ENCODE data around the gene GTF2H2. TPM values are rescaled to one million over a fixed set of nuclear protein-coding genes. Genes with fewer than 3 reads are reported as not detected.
A peak's percentile ranks its signal among the peaks of the same experiment; 100 is the strongest.
"Not testable (repeated sequence)": the region's sequence is repeated elsewhere in the genome, so short reads cannot be mapped to it uniquely, and the experiment has no call there.

The GTF2H2 gene
- total RNA-seq: 39.6 and 45.2 TPM in 2 replicates
- total RNA-seq (2013): 22.2 TPM
- polyA plus RNA-seq: 5.8 and 8.4 TPM in 2 replicates
- polyA minus RNA-seq: 7.0 TPM in 2 replicates

- CTCF ChIA-PET; H3K4me1 ChIP-seq (ENCODE audit: control insufficient read depth in 2 of 2, insufficient read depth in 2 of 2, low read length in 2 of 2): not testable (repeated sequence)
Observed at GRCh38 chr5:71067262-71067928, at the start of gene GTF2H2. Gene GTF2H2, minus strand, starts transcription at chr5:71067676. Its CDS starts 4,913 bp downstream, at chr5:71062763.

GRCh38 chr5:71109730-71110275, 42.3 kb upstream of the GTF2H2 start:
- H4K20me1 ChIP-seq (ENCODE audit: control insufficient read depth, insufficient read depth, low read length, poor library complexity, severe bottlenecking); H3K9me3 ChIP-seq (ENCODE audit: control extremely low read depth in 1 of 3, control insufficient read depth in 2 of 3, insufficient read depth in 1 of 3, low read length in 2 of 3); H3K4me3 Mint-ChIP-seq; H3K27me3 ChIP-seq (replicated peaks in 1 of 4; ENCODE audit: control extremely low read depth in 1 of 4, control insufficient read depth in 3 of 4, insufficient read depth in 4 of 4, low read length in 3 of 4); H3K4me2 ChIP-seq (replicated peaks; ENCODE audit: low read depth, low read length, poor library complexity, severe bottlenecking); H3K9me3 Mint-ChIP-seq (ENCODE audit: insufficient read depth); H3K36me3 ChIP-seq (replicated peaks in 1 of 2; ENCODE audit: control extremely low read depth in 1 of 2, control insufficient read depth in 1 of 2, extremely low read depth in 1 of 2, insufficient read depth in 2 of 2, low read length in 1 of 2); CTCF ChIA-PET; H3K4me1 ChIP-seq (ENCODE audit: control insufficient read depth in 2 of 2, insufficient read depth in 2 of 2, low read length in 2 of 2); H2AFZ ChIP-seq (ENCODE audit: insufficient read depth, low read depth, low read length, poor library complexity, severe bottlenecking); H3K27ac ChIP-seq (ENCODE audit: low read length in 2 of 2); H3K4me3 ChIP-seq (ENCODE audit: control extremely low read depth in 1 of 5, extremely low read depth in 1 of 5, insufficient read depth in 1 of 5, low read depth in 2 of 5, low read length in 4 of 5); intact Hi-C loops (cut with micrococcal nuclease); DNase-seq; H3K27me3 Mint-ChIP-seq; H3K4me1 Mint-ChIP-seq; ATAC-seq (ENCODE audit: low read depth); H3K79me2 ChIP-seq (ENCODE audit: control insufficient read depth, insufficient read depth, low read length); H3K9ac ChIP-seq (ENCODE audit: low read length); H3K27ac Mint-ChIP-seq; POLR2A ChIA-PET: not testable (repeated sequence)
- no CpG with 5 or more reads among the region's 12 CpGs for WGBS (ENCODE audit: insufficient coverage)

More at GRCh38 chr5:71067262-71067928, at the start of gene GTF2H2:
- DNase-seq; H3K36me3 ChIP-seq (replicated peaks in 1 of 2; ENCODE audit: control extremely low read depth in 1 of 2, control insufficient read depth in 1 of 2, extremely low read depth in 1 of 2, insufficient read depth in 2 of 2, low read length in 1 of 2); H4K20me1 ChIP-seq (ENCODE audit: control insufficient read depth, insufficient read depth, low read length, poor library complexity, severe bottlenecking); H3K27me3 ChIP-seq (replicated peaks in 1 of 4; ENCODE audit: control extremely low read depth in 1 of 4, control insufficient read depth in 3 of 4, insufficient read depth in 4 of 4, low read length in 3 of 4); H3K4me2 ChIP-seq (replicated peaks; ENCODE audit: low read depth, low read length, poor library complexity, severe bottlenecking); H3K4me3 ChIP-seq (ENCODE audit: control extremely low read depth in 1 of 5, extremely low read depth in 1 of 5, insufficient read depth in 1 of 5, low read depth in 2 of 5, low read length in 4 of 5); H3K79me2 ChIP-seq (ENCODE audit: control insufficient read depth, insufficient read depth, low read length); H3K4me1 Mint-ChIP-seq; intact Hi-C loops (cut with micrococcal nuclease); POLR2A ChIA-PET; H2AFZ ChIP-seq (ENCODE audit: insufficient read depth, low read depth, low read length, poor library complexity, severe bottlenecking); H3K9me3 Mint-ChIP-seq (ENCODE audit: insufficient read depth); H3K4me3 Mint-ChIP-seq; H3K9me3 ChIP-seq (ENCODE audit: control extremely low read depth in 1 of 3, control insufficient read depth in 2 of 3, insufficient read depth in 1 of 3, low read length in 2 of 3); H3K27ac ChIP-seq (ENCODE audit: low read length in 2 of 2); H3K27ac Mint-ChIP-seq; H3K27me3 Mint-ChIP-seq; H3K9ac ChIP-seq (ENCODE audit: low read length): not testable (repeated sequence)
- no CpG with 5 or more reads among the region's 46 CpGs for WGBS (ENCODE audit: insufficient coverage)
- peak; percentile 97 for ATAC-seq (ENCODE audit: low read depth)

- H4K20me1 ChIP-seq (ENCODE audit: control insufficient read depth, insufficient read depth, low read length, poor library complexity, severe bottlenecking); H3K36me3 ChIP-seq (replicated peaks in 1 of 2; ENCODE audit: control extremely low read depth in 1 of 2, control insufficient read depth in 1 of 2, extremely low read depth in 1 of 2, insufficient read depth in 2 of 2, low read length in 1 of 2); ATAC-seq (ENCODE audit: low read depth); H3K27me3 ChIP-seq (replicated peaks in 1 of 4; ENCODE audit: control extremely low read depth in 1 of 4, control insufficient read depth in 3 of 4, insufficient read depth in 4 of 4, low read length in 3 of 4); H3K9me3 ChIP-seq (ENCODE audit: control extremely low read depth in 1 of 3, control insufficient read depth in 2 of 3, insufficient read depth in 1 of 3, low read length in 2 of 3); H3K4me1 ChIP-seq (ENCODE audit: control insufficient read depth in 2 of 2, insufficient read depth in 2 of 2, low read length in 2 of 2); H2AFZ ChIP-seq (ENCODE audit: insufficient read depth, low read depth, low read length, poor library complexity, severe bottlenecking); CTCF ChIA-PET; H3K4me3 ChIP-seq (ENCODE audit: control extremely low read depth in 1 of 5, extremely low read depth in 1 of 5, insufficient read depth in 1 of 5, low read depth in 2 of 5, low read length in 4 of 5); POLR2A ChIA-PET; DNase-seq; H3K27ac ChIP-seq (ENCODE audit: low read length in 2 of 2); H3K9ac ChIP-seq (ENCODE audit: low read length); H3K4me3 Mint-ChIP-seq; intact Hi-C loops (cut with micrococcal nuclease); H3K79me2 ChIP-seq (ENCODE audit: control insufficient read depth, insufficient read depth, low read length); H3K9me3 Mint-ChIP-seq (ENCODE audit: insufficient read depth); H3K27me3 Mint-ChIP-seq; H3K27ac Mint-ChIP-seq; H3K4me2 ChIP-seq (replicated peaks; ENCODE audit: low read depth, low read length, poor library complexity, severe bottlenecking); H3K4me1 Mint-ChIP-seq: not testable (repeated sequence)
- WGBS (ENCODE audit: insufficient coverage): no CpG with 5 or more reads among the region's 7 CpGs
Observed at GRCh38 chr5:71099996-71100395, 32.5 kb upstream of the GTF2H2 start.

GRCh38 chr5:71097930-71098203, 30.4 kb upstream of the GTF2H2 start:
- intact Hi-C loops (cut with micrococcal nuclease): not testable (repeated sequence)

More at GRCh38 chr5:71097930-71098203, 30.4 kb upstream of the GTF2H2 start:
- POLR2A ChIA-PET; H3K27ac Mint-ChIP-seq; H3K9ac ChIP-seq (ENCODE audit: low read length); H3K9me3 ChIP-seq (ENCODE audit: control extremely low read depth in 1 of 3, control insufficient read depth in 2 of 3, insufficient read depth in 1 of 3, low read length in 2 of 3); H3K4me2 ChIP-seq (replicated peaks; ENCODE audit: low read depth, low read length, poor library complexity, severe bottlenecking); H3K9me3 Mint-ChIP-seq (ENCODE audit: insufficient read depth); H3K36me3 ChIP-seq (replicated peaks in 1 of 2; ENCODE audit: control extremely low read depth in 1 of 2, control insufficient read depth in 1 of 2, extremely low read depth in 1 of 2, insufficient read depth in 2 of 2, low read length in 1 of 2); H3K4me1 ChIP-seq (ENCODE audit: control insufficient read depth in 2 of 2, insufficient read depth in 2 of 2, low read length in 2 of 2); H3K4me3 Mint-ChIP-seq; H3K27ac ChIP-seq (ENCODE audit: low read length in 2 of 2); H3K27me3 Mint-ChIP-seq; ATAC-seq (ENCODE audit: low read depth); H3K4me3 ChIP-seq (ENCODE audit: control extremely low read depth in 1 of 5, extremely low read depth in 1 of 5, insufficient read depth in 1 of 5, low read depth in 2 of 5, low read length in 4 of 5); DNase-seq; H3K4me1 Mint-ChIP-seq; H3K27me3 ChIP-seq (replicated peaks in 1 of 4; ENCODE audit: control extremely low read depth in 1 of 4, control insufficient read depth in 3 of 4, insufficient read depth in 4 of 4, low read length in 3 of 4); H3K79me2 ChIP-seq (ENCODE audit: control insufficient read depth, insufficient read depth, low read length); CTCF ChIA-PET; H2AFZ ChIP-seq (ENCODE audit: insufficient read depth, low read depth, low read length, poor library complexity, severe bottlenecking); H4K20me1 ChIP-seq (ENCODE audit: control insufficient read depth, insufficient read depth, low read length, poor library complexity, severe bottlenecking): not testable (repeated sequence)
- no CpG with 5 or more reads among the region's 1 CpG for WGBS (ENCODE audit: insufficient coverage)

All from B cell (primary cell).